HFFc6 (cell line): ENCODE measurements around the gene DNAJB8. TPM values are rescaled to one million over a fixed set of nuclear protein-coding genes. Genes with fewer than 3 reads are reported as not detected.
A peak's percentile ranks its signal among the peaks of the same experiment; 100 is the strongest.

Experiments
- DNase-seq: peaks from one replicate; pipeline ENCODE4 v3.0.0-alpha.2; 2018
- H3K27ac Mint-ChIP-seq: 2 replicates; pipeline ENCODE4 v1.8.0; 2020; ENCODE audit warnings: mild to moderate bottlenecking, mixed read lengths
- H3K27me3 Mint-ChIP-seq: 2 replicates; pipeline ENCODE4 v1.8.0; 2021; ENCODE audit warnings: mild to moderate bottlenecking, moderate library complexity, mixed read lengths; ENCODE audit not compliant: insufficient read depth
- H3K36me3 Mint-ChIP-seq: 2 replicates; pipeline ENCODE4 v1.8.0; 2021; ENCODE audit warnings: low read depth, mixed read lengths
- H3K4me1 Mint-ChIP-seq: 2 replicates; pipeline ENCODE4 v1.8.0; 2020; ENCODE audit warnings: low read depth, mixed read lengths
- H3K4me3 Mint-ChIP-seq: 2 replicates; pipeline ENCODE4 v1.8.0; 2020; ENCODE audit warnings: mild to moderate bottlenecking, moderate library complexity, mixed read lengths
- H3K9me3 Mint-ChIP-seq: 2 replicates; pipeline ENCODE4 v1.8.0; 2020; ENCODE audit warnings: mild to moderate bottlenecking, mixed read lengths
- total RNA-seq, 6 experiments: library from RNA; stranded (reverse); fragmentation: NEBNext Ultra II Directional; extraction: Animal tissue kit (Norgen Biotek cat#: 25700); gene quantifications; 2 replicates in 1 of 6; 3 replicates in 5 of 6; pipeline ENCODE4 v1.2.3, GENCODE V29; 2021
- TF ChIP-seq, protein P1 (sequence below): fragments of 200-600 bp; sonication (generic); IDR thresholded peaks from 2 replicates; pipeline ENCODE4 v1.5.0; 2021; ENCODE audit warnings: antibody characterized with exemption, mild to moderate bottlenecking

Gene DNAJB8
- total RNA-seq, 6 experiments from 2014 or later: not detected

DNA sequence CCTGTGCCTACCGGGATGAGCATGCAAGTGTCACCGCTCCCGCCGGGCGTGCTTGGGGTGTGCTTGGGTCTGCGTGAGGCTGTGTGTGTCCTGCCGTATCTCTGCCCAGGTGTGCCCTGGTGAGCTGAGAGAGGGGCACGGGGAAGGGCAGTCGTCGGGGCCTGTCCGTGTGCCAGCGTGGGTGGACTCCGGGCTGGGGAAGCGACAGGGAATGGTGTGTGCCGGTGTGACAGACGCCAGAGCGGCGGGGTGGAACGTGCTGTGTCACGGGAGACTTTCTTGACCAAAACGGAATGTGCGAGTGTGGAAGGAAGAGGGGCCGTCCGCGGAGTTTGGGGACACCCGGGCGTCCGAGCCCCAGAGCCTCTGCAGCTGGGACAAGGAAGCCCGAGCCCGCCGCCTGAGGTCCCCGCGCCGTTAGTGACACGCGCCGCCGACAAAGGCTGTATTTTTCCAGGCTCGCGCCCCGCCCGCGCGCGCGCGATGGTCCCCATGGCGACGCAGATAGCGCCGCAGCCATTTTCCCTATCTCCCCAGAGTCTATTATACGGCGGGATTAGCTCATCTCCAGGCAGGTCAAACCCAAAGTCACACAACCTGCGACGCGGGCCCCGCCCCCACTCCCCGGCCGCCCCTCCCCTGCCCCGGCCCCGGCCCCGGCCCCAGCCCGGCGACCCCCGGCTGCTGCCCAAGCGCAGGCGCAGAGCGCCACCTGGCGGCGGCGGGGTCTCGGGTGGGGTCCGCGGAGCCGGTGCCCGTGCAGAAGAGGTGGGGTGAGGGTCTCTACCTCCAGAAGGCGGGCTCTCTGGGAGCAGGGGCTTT lies 30.8 kb upstream of the DNAJB8 start:
- Mint-ChIP-seq H3K36me3 (peaks cover 31% of the 10 kb centered on the region), H3K9me3 (no peaks in the 10 kb centered on the region; the same call in 1 of the 2 replicates), H3K27me3 (peaks cover 4% of the 10 kb centered on the region), H3K4me1 (peaks cover 40% of the 10 kb centered on the region), H3K27ac (peak overlapping the region; percentile 60), H3K4me3 (peak overlapping the region; percentile 78)
- TF ChIP-seq, protein P1, sequence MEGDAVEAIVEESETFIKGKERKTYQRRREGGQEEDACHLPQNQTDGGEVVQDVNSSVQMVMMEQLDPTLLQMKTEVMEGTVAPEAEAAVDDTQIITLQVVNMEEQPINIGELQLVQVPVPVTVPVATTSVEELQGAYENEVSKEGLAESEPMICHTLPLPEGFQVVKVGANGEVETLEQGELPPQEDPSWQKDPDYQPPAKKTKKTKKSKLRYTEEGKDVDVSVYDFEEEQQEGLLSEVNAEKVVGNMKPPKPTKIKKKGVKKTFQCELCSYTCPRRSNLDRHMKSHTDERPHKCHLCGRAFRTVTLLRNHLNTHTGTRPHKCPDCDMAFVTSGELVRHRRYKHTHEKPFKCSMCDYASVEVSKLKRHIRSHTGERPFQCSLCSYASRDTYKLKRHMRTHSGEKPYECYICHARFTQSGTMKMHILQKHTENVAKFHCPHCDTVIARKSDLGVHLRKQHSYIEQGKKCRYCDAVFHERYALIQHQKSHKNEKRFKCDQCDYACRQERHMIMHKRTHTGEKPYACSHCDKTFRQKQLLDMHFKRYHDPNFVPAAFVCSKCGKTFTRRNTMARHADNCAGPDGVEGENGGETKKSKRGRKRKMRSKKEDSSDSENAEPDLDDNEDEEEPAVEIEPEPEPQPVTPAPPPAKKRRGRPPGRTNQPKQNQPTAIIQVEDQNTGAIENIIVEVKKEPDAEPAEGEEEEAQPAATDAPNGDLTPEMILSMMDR: peak; percentile 91
- peak; percentile 50 for DNase-seq

GRCh38 chr3:128496602-128497304 lies 30.1 kb upstream of the DNAJB8 start:
- Mint-ChIP-seq H3K27me3 (peaks cover 7% of the 10 kb centered on the region), H3K36me3 (peaks cover 35% of the 10 kb centered on the region), H3K4me1 (peaks cover 40% of the 10 kb centered on the region), H3K27ac (peak overlapping the region; percentile 60), H3K4me3 (peak overlapping the region; percentile 78), H3K9me3 (no peaks in the 10 kb centered on the region; the same call in 1 of the 2 replicates)
- no peak for DNase-seq
- TF ChIP-seq, protein P1: no peak

DNA sequence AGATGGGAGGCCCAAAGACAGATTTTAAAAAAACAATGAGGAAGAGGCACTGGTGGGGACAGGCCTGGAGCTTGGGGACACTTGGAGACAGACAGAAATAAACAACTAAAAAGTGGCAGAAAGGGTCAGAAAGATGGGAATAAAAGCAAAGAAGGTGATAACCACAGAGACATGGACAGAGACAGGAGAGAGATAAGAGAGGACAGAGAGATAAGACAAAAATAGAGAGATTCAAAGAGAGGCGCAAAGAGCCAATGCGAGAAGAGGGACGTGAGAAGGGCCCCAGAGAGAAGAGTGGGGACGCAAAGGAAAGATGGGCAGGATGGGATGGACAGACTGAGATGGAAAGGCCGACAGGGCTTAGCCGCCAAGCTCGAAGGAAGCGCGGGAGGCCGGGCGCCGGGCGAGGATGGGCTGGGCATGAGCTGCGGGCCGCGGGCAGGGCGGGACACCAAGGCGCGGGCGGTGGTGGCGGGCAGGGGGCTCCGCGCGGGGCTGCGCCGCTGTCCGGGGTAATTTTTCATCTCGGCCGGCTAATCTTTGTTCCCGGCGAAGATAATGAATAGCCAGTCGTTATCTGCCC lies 29.4 kb upstream of the DNAJB8 start:
- no peaks in the 10 kb centered on the region; the same call in 1 of the 2 replicates for H3K9me3 Mint-ChIP-seq
- H3K27ac Mint-ChIP-seq: peak overlapping the region; percentile 5; the same call in 1 of the 2 replicates
- peaks cover 9% of the 10 kb centered on the region for H3K27me3 Mint-ChIP-seq
- no peak for DNase-seq
- peak overlapping the region; percentile 2; the same call in 1 of the 2 replicates for H3K4me3 Mint-ChIP-seq
- H3K4me1 Mint-ChIP-seq: peaks cover 40% of the 10 kb centered on the region
- TF ChIP-seq, protein P1: no peak
- peaks cover 35% of the 10 kb centered on the region for H3K36me3 Mint-ChIP-seq

DNA sequence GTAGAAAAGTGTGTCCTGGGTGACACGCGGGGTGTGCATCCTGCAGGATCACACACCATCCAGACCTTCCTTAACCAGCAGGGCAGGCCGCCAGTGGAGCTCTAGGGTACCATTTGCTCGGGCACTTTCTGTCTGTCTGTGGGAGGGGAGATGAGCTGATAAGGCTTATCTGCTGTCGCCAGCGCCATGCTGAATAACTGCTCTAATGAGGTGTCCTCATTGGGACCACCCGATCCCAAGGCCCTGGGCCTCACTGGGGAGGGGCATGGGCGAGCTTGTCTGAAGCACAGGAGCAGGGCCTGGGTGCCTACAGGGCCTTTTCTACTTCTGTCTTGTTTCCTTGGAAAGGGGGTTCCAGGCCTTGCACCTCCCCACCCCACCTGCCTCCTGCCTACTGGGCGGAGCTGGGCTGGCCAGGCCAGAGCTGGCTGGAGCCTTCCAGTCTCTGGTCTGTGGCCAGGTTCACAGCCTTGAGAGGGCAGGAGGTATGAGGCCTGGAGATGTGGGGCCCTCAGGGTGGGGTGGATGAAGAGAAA lies 28.8 kb upstream of the DNAJB8 start:
- H3K27ac Mint-ChIP-seq: 0 out of 2 replicates have a peak overlapping the region, but pooled peaks have one; percentile 5

DNA sequence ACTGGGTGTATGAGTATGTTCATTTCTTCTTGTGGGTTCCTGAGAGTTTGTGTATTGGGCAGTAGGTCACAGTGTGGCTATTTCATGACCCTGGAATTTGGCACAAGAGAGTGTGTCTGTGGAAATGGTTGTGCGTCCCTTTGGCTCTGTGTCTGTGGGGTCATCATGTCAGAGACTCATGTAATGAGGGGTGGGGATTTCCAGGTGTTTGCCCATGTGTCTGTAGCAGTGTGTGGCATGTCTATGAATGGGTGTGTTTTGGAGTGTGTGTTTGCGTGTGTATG lies 27.6 kb upstream of the DNAJB8 start:
- TF ChIP-seq, protein P1: no peak
- Mint-ChIP-seq H3K27ac (no peak overlapping the region), H3K4me3 (no peak overlapping the region), H3K36me3 (peaks cover 25% of the 10 kb centered on the region), H3K27me3 (peaks cover 9% of the 10 kb centered on the region), H3K4me1 (peaks cover 32% of the 10 kb centered on the region), H3K9me3 (no peaks in the 10 kb centered on the region)
- no peak for DNase-seq

More for the DNA sequence above, 28.8 kb upstream of the DNAJB8 start:
- Mint-ChIP-seq H3K27me3 (peaks cover 9% of the 10 kb centered on the region), H3K9me3 (no peaks in the 10 kb centered on the region; the same call in 1 of the 2 replicates), H3K36me3 (peaks cover 35% of the 10 kb centered on the region), H3K4me1 (peaks cover 40% of the 10 kb centered on the region), H3K4me3 (no peak overlapping the region)
- TF ChIP-seq, protein P1: no peak
- no peak for DNase-seq
